AG09319 (cell line): ENCODE data around the gene ST8SIA1.

Source experiments
- DNase-seq: peaks from one replicate; pipeline ENCODE4 v3.0.0-alpha.2; 2010; ENCODE audit warnings: low read depth; ENCODE audit errors: extremely low read depth
- CTCF ChIP-seq: IDR thresholded peaks from 2 replicates; pipeline ENCODE4 v1.5.1; 2011; ENCODE audit warnings: low read depth, mild to moderate bottlenecking, inconsistent platforms, low read length, moderate library complexity

The ST8SIA1 gene

GRCh38 chr12:22230280-22230794 is 104.2 kb downstream of the ST8SIA1 start:
- no peak for TF ChIP-seq CTCF
- peak; percentile 7 for DNase-seq

GRCh38 chr12:22229652-22230279 is 104.7 kb downstream of the ST8SIA1 start:
- DNase-seq, result peak; percentile 60
- no peak for TF ChIP-seq CTCF

- peak; percentile 27 for DNase-seq
- TF ChIP-seq CTCF, result no peak
These were observed 106.3 kb downstream of the ST8SIA1 start for GRCh38 chr12:22228022-22228875.

GRCh38 chr12:22223356-22223755 is 111.2 kb downstream of the ST8SIA1 start:
- DNase-seq, result no peak
- TF ChIP-seq CTCF, result no peak

- no peak for TF ChIP-seq CTCF
- DNase-seq, result no peak
These were observed 117.0 kb downstream of the ST8SIA1 start for GRCh38 chr12:22217556-22217955.

GRCh38 chr12:22215467-22216253 is 118.8 kb downstream of the ST8SIA1 start:
- DNase-seq, result peak; percentile 5
- no peak for TF ChIP-seq CTCF

- TF ChIP-seq CTCF, result no peak
- no peak for DNase-seq
These were observed 123.4 kb downstream of the ST8SIA1 start for GRCh38 chr12:22211128-22211527.
